ENCODE data around the gene ACTR6. TPM values are rescaled to one million over a fixed set of nuclear protein-coding genes. Genes with fewer than 3 reads are reported as not detected.

The ACTR6 gene
- total RNA-seq, 1 donor from 2014 or later, result 35.7 TPM

DNA sequence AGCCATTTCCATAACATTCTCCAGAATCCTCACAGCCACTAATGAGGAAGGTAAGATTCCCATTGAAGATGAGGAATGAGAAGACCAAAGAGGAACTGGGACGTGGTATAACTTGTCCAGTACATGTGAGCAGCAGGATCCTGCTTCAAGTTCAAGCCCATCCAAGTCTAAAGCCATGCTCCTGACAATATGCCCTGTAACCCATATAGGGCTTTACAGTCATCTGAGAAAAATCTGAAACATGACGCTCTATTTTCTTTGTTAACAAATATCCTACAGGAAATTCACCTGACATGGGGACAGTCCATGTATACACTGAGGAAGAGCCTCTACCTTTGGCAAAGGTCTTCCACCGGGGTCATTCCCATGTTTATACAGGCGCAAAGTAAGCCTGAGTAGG lies 3.1 kb upstream of the ACTR6 start:
- TF ChIP-seq, protein P1, sequence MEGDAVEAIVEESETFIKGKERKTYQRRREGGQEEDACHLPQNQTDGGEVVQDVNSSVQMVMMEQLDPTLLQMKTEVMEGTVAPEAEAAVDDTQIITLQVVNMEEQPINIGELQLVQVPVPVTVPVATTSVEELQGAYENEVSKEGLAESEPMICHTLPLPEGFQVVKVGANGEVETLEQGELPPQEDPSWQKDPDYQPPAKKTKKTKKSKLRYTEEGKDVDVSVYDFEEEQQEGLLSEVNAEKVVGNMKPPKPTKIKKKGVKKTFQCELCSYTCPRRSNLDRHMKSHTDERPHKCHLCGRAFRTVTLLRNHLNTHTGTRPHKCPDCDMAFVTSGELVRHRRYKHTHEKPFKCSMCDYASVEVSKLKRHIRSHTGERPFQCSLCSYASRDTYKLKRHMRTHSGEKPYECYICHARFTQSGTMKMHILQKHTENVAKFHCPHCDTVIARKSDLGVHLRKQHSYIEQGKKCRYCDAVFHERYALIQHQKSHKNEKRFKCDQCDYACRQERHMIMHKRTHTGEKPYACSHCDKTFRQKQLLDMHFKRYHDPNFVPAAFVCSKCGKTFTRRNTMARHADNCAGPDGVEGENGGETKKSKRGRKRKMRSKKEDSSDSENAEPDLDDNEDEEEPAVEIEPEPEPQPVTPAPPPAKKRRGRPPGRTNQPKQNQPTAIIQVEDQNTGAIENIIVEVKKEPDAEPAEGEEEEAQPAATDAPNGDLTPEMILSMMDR (IDR thresholded peaks at IDR 0.05; ENCODE audit: insufficient read depth, low read length, poor library complexity, severe bottlenecking), result no peak
- DNase-seq (ENCODE audit: low read depth), result no peak
- H3K4me3 ChIP-seq (ENCODE audit: low read depth, low read length), result no peak overlapping the region

DNA sequence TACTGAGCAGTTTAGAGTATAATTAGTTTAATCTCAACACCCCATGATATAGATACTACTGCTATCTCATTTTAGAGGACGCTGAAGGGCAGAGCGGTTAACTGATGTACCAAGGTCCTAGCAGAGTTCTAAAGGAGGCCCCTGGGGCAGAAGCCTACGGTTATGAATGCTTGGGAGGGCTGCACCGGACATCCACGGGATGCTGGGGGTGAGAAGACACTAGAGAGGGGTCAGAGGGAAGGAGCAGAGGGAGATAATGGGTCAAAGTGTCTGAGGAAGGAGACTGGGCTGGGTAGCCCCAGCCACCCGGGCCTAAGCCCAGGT lies 1.6 kb upstream of the ACTR6 start:
- no peaks in the 10 kb centered on the region for H3K27me3 ChIP-seq (ENCODE audit: control insufficient read depth, insufficient read depth, low read length)
- no peak for DNase-seq (ENCODE audit: low read depth)
- H3K36me3 ChIP-seq (ENCODE audit: control insufficient read depth, insufficient read depth, low read length), result no peaks in the 10 kb centered on the region
- peak overlapping the region; percentile 58 for H3K4me3 ChIP-seq (ENCODE audit: low read depth, low read length)
- TF ChIP-seq, protein P1 (IDR thresholded peaks at IDR 0.05; ENCODE audit: insufficient read depth, low read length, poor library complexity, severe bottlenecking), result no peak

More for the DNA sequence above, 3.1 kb upstream of the ACTR6 start:
- Histone ChIP-seq H3K36me3 (ENCODE audit: control insufficient read depth, insufficient read depth, low read length) (no peaks in the 10 kb centered on the region), H3K27me3 (ENCODE audit: control insufficient read depth, insufficient read depth, low read length) (no peaks in the 10 kb centered on the region)

DNA sequence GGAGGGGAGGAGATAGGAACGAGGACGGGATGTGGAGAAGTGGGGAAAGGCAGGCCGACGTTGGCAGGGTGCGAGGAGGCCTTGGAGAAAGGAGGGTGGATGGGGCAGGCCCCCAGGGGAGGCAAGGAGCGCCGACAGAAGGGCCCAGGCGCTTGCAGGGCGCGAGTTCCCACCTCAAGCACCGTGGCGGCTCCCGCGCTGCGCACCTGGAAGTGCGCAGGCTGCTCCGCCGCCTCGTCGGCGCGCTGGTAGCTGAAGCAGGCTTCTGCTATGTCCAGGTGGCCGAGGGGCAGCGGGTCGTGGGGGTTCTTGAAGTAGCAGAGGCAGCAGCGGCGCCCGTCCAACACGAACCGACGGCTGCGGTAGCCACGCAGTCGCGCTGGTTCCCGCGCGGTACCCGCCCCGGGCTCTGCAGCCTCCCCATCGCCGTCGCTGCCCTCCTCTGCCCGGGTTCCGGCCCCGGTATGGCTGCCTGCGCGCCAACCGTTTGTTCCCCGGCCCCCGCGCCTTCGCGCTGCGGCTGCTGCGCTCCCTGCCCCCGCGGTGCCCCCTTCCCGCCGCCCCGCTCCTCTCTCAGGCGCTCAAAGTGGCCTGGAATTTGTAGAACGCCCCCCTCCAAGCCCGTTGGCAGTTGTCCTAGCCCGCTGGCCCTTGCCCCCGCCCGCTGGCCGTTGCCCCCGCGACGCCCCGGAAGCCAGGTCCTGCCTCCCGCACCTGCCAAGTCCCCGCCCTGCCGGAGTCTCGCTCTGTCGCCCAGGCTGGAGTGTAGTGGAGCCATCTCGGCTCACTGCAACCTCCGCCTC lies 1.1 kb upstream of the ACTR6 start:
- TF ChIP-seq, protein P1 (IDR thresholded peaks at IDR 0.05; ENCODE audit: insufficient read depth, low read length, poor library complexity, severe bottlenecking), result no peak
- H3K36me3 ChIP-seq (ENCODE audit: control insufficient read depth, insufficient read depth, low read length), result no peaks in the 10 kb centered on the region
- DNase-seq (ENCODE audit: low read depth), result no peak

DNA sequence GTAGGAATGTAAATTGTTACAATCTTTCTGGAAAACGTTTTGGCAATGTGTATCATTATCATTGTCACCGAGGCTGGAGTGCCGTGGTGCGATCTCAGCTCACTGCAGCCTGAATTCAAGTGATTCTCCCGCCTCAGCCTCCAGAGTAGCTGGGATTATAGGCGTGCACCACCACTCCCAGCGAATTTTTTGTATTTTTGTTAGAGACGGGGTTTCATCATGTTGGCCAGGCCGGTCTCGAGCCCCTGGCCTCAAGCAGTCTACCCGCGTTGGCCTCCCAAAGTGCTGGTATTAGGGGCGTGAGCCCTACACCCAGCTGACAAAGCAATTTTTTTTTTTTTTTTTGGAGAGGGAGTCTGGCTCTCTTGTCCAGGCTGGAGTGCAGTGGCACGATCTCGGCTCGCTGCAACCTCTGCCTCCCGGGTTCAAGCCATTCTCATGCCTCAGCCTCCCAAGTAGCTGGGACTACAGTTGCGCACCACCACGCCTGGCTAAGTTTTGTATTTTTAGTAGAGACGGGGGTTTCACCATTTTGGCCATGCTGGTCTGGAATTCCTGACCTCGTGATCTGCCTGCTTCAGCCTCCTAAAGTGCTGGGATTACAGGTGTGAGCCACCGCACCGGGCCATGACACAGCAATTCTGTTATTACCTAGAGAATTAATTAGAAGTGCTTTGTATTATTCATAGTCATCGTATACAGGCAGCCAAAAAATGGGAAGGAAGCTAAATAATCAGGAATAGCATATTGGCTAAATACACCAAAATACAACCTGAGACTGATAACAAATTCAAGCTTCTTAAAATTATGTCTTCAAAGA lies 1.2 kb downstream of the ACTR6 start:
- Histone ChIP-seq H3K36me3 (ENCODE audit: control insufficient read depth, insufficient read depth, low read length) (no peaks in the 10 kb centered on the region), H3K27me3 (ENCODE audit: control insufficient read depth, insufficient read depth, low read length) (no peaks in the 10 kb centered on the region), H3K4me3 (ENCODE audit: low read depth, low read length) (peak overlapping the region; percentile 58)
- DNase-seq (ENCODE audit: low read depth), result no peak
- TF ChIP-seq, protein P1 (IDR thresholded peaks at IDR 0.05; ENCODE audit: insufficient read depth, low read length, poor library complexity, severe bottlenecking), result no peak

More for the DNA sequence above, 1.1 kb upstream of the ACTR6 start:
- peak overlapping the region; percentile 58 for H3K4me3 ChIP-seq (ENCODE audit: low read depth, low read length)
- H3K27me3 ChIP-seq (ENCODE audit: control insufficient read depth, insufficient read depth, low read length), result no peaks in the 10 kb centered on the region

DNA sequence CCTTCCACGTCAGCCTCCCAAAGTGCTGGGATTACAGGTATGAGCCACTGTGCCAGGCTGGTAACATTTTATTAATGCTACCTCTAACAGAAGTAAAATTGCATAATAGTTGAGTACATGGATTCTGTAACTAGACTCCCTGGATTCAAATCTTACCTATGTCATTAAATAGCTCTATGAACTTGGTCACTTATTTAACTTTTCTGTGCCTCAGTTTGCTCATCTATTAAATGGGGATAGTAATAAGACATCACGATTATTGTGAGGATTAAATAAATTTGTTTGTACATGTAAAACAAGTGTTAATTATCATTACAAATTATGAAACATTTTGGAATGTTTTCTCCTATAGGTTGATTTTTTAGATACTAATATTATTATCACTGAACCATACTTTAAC lies 6.7 kb downstream of the ACTR6 start:
- TF ChIP-seq, protein P1 (IDR thresholded peaks at IDR 0.05; ENCODE audit: insufficient read depth, low read length, poor library complexity, severe bottlenecking), result no peak
- DNase-seq (ENCODE audit: low read depth), result no peak
- H3K4me3 ChIP-seq (ENCODE audit: low read depth, low read length), result no peak overlapping the region
- H3K36me3 ChIP-seq (ENCODE audit: control insufficient read depth, insufficient read depth, low read length), result peaks cover 2% of the 10 kb centered on the region
- no peaks in the 10 kb centered on the region for H3K27me3 ChIP-seq (ENCODE audit: control insufficient read depth, insufficient read depth, low read length)
